Activated naive CD4-positive, alpha-beta T cell treated with anti-CD3 and anti-CD28 coated beads, Interleukin-2, amount 50 U/mL, for 72 hours (primary cell): ENCODE results near the gene DCAF10. TPM values are rescaled to one million over a fixed set of nuclear protein-coding genes. Genes with fewer than 3 reads are reported as not detected.
A peak's percentile ranks its signal among the peaks of the same experiment; 100 is the strongest.
"Not testable (repeated sequence)": the region's sequence is repeated elsewhere in the genome, so short reads cannot be mapped to it uniquely, and the experiment has no call there.

Experiments
- ATAC-seq, 2 donors: fragments of 150-1000 bp; cut with Tn5 transposase; 2 replicates each; pipeline ENCODE4 v1.10.0; 2021; ENCODE audit warnings: mild to moderate bottlenecking in 2 of 2, moderate library complexity in 2 of 2
- DNase-seq, 2 donors: peaks; one replicate each; pipeline ENCODE4 v3.0.0; 2021 to 2022; ENCODE audit warnings: low spot score in 2 of 2
- H3K27ac Mint-ChIP-seq, 2 donors: one replicate each; pipeline ENCODE4 v1.8.0; 2022; ENCODE audit warnings: mild to moderate bottlenecking in 2 of 2, mixed read lengths in 2 of 2
- H3K36me3 Mint-ChIP-seq, 2 donors: one replicate each; pipeline ENCODE4 v1.8.0; 2022; ENCODE audit warnings: mixed read lengths in 2 of 2
- H3K9me3 Mint-ChIP-seq, 2 donors: one replicate each; pipeline ENCODE4 v1.8.0; 2022; ENCODE audit warnings: mixed read lengths in 2 of 2
- total RNA-seq, 2 donors: library from RNA; stranded (reverse); gene quantifications; one replicate each; pipeline ENCODE4 v1.2.3, GENCODE V29; 2022

DCAF10 gene
- total RNA-seq, 2 donors from 2014 or later: 6.9 to 17.4 TPM

DNA sequence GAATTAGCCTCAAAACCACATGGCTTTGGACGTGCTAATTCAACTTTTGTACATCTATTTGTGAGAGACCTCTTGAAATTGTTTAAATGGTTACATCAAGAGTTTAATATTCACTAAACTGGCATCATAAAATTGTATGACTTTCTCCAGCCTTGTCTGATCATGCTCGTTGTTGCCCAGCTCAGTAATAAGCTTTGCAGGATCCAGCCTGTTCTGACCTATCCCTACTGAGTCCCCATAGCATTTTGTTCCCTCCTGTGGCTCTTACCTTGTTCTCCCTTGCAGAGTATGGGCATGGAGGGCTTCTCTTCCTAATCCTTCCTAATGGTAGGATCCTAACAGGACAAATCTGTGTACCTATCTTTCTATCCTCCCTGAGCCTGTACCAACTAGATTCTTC lies 22.1 kb upstream of the DCAF10 start:
- peaks cover 34 to 38% of the 10 kb centered on the region in 2 donors for H3K36me3 Mint-ChIP-seq
- DNase-seq (no peak), ATAC-seq (no peak)
- H3K9me3 Mint-ChIP-seq: no peaks in the 10 kb centered on the region
- H3K27ac Mint-ChIP-seq: peak overlapping the region in 1 of 2 donors; percentile 16

DNA sequence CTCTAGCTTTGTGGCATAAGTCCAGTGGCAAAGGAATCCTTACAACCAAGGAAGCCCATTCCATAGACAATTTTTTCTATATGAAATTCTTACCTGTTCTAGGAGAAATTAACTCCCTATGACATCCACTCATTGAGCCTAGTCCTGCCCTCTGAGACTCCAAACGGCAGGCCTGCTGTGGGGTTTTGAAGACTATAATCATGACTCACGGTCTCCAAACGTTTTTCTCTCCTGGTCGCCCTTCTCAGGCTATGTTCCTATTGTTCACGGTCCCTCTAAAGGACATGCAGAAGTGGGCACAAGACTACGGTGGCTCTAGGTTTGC lies 16.3 kb upstream of the DCAF10 start:
- peak in 1 of 2 donors; percentile 31 for ATAC-seq

DNA sequence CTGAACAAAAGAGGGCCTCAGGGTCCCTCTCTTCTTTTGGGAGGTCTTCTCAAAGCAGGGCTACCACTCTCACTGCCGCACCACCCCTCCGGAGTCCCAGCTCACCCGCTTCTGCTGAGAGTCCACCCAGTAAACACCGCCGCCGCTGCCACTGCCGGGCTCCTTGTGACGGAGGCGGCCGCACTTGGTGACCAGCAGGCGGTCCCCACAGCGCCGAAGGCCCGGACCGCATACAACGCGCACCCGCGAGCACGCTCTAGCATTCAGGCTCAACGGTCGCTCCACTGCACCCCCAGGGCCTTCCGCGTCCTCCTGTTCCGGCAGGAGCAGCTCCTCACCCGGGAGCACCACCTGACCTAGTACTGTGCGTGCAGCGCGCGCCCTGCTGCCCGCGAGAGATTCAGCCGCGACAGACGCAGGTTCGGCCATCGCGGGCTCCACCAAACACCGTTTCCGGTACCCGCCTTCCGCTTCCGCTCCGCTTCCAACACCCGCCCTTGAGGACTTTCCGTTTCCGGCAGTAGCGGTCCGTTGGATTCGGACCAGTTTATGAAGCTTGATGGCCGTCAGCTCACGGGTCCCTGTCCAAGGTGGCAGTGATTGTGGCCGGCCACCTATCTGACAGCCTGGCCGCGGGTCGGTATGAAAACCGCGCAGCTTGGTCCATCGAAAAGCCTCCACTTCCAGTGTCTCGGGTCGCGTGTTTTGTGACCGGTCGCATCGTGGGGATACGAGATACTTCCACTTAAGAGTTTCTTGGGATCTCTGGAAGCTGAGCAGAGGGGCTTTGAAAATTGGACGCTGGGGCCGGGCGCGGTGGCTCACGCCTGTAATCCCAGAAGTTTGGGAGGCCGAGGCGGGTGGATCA lies 15.7 kb upstream of the DCAF10 start, which contains the start of gene EXOSC3:
EXOSC3 (minus strand) TSS at position 449 of the 868 bp plus-strand sequence; CDS start at position 429, 20 bp downstream.
- ATAC-seq: peak; percentile 94 to 97
- peak; percentile 82 to 90 for DNase-seq
- peak within 1 kb of the TSS; percentile 99 to 100 for H3K27ac Mint-ChIP-seq
- peaks cover 37 to 43% of the 10 kb centered on the region in 2 donors for H3K36me3 Mint-ChIP-seq
- no peaks in the 10 kb centered on the region for H3K9me3 Mint-ChIP-seq

More for the DNA sequence above, 16.3 kb upstream of the DCAF10 start:
- no peak for DNase-seq
- Mint-ChIP-seq H3K27ac (peak overlapping the region; percentile 99 to 100), H3K36me3 (peaks cover 37 to 43% of the 10 kb centered on the region in 2 donors), H3K9me3 (no peaks in the 10 kb centered on the region)

GRCh38 chr9:37787059-37787458 lies 13.5 kb upstream of the DCAF10 start:
- H3K9me3 Mint-ChIP-seq: no peaks in the 10 kb centered on the region
- no peak for DNase-seq
- peaks cover 28 to 39% of the 10 kb centered on the region in 2 donors for H3K36me3 Mint-ChIP-seq
- no peak overlapping the region for H3K27ac Mint-ChIP-seq
- ATAC-seq: no peak

DNA sequence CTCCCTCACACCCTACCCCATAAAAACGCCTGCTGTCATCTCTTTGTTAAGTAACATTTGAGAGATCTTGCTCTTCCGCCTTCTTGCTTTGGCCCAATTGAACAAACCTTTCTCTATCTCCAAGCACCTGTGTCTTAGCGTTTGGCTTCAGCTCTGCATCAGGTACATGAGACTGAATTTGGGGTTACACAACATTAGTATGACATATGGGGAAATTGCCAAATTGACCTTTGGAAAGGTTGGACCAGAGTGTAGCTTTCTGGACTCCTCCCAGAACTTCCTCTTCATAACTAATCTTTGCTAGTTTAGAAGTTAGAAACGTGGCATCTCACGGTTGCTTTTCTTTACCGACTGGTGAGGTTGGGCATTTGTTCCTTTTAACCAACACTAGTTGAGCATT lies 12.3 kb upstream of the DCAF10 start:
- DNase-seq (no peak), ATAC-seq (no peak)
- no peak overlapping the region for H3K27ac Mint-ChIP-seq
- no peaks in the 10 kb centered on the region for H3K9me3 Mint-ChIP-seq
- peaks cover 15 to 29% of the 10 kb centered on the region in 2 donors for H3K36me3 Mint-ChIP-seq

GRCh38 chr9:37790096-37790495 lies 10.5 kb upstream of the DCAF10 start:
- ATAC-seq: no peak
- H3K27ac Mint-ChIP-seq: no peak overlapping the region
- DNase-seq: no peak

DNA sequence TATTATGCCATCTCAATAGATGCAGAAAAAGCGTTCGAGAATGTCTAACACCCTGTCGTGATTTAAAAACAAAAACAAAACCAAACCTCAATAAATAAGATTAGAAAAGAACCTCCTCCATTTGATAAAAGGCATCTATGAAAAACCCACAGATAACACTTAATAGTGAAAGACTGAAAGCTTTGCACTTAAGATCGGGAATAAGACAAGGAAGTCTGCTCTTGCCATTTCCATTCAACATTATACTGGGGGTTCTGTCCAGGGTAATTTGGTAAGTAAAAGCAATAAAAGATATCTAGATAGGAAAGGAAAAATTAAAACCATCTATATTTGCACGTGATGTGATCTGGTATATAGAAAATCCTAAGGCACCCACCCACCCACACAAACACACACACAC lies 8.5 kb upstream of the DCAF10 start:
- Mint-ChIP-seq H3K9me3 (no peaks in the 10 kb centered on the region), H3K27ac (no peak overlapping the region), H3K36me3 (peaks cover 0 to 6% of the 10 kb centered on the region in 2 donors)
- ATAC-seq (no peak), DNase-seq (no peak)

More at GRCh38 chr9:37790096-37790495, 10.5 kb upstream of the DCAF10 start:
- H3K9me3 Mint-ChIP-seq: no peaks in the 10 kb centered on the region
- peaks cover under 1 to 13% of the 10 kb centered on the region in 2 donors for H3K36me3 Mint-ChIP-seq

DNA sequence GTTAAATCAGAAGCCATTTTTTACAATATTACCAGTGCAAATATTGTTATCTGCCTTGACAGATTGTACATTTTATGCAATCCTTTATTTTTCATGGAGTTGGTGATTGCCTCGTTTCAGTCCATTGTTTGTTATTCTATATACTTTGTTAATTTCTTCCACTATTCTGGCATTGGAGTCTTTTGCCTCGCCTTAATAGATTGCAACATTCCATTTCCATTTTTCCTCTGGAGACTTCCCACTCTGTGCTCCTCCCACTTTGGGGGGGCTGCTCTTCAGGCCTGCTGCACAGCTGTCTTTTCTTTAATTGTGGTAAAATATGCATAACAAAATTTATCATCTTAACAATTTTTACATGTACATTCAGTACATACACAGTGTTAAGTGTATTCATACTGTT lies 4.4 kb upstream of the DCAF10 start:
- no peaks in the 10 kb centered on the region for H3K9me3 Mint-ChIP-seq
- no peak for DNase-seq
- H3K36me3 Mint-ChIP-seq: peaks cover 0 to under 1% of the 10 kb centered on the region in 2 donors
- no peak for ATAC-seq
- no peak overlapping the region for H3K27ac Mint-ChIP-seq

GRCh38 chr9:37798677-37799076 lies 1.9 kb upstream of the DCAF10 start:
- DNase-seq (no peak), ATAC-seq (no peak)
- H3K36me3 Mint-ChIP-seq: no peaks in the 10 kb centered on the region
- H3K27ac Mint-ChIP-seq: no peak overlapping the region
- no peaks in the 10 kb centered on the region for H3K9me3 Mint-ChIP-seq

DNA sequence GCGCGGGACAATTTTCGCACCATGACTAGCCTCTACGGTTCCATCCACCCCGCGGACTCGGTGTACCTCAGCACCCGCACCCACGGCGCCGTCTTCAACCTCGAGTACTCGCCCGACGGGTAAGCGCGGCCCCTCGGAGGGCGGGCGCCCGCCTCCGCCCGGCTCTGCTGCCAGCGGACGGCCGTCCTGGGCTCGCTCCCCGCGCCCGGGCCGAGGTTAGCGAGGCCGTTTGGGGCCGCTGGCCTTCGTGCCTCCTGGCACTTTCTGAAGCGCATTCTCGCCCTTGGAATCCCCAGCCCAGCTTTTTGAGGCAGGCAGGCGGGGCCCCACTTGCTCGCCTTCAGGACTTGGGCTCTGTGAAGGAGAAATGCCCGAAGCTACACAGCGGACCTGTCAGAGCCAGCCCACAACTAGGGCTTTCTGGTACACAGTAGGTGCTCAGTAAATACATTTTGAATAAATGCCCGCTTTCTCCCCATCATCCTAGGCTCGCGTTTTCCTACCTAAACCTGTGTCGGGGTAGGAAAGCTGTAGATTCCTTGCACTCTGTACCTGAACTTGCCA lies 772 bp downstream of the DCAF10 start:
- H3K27ac Mint-ChIP-seq: peak overlapping the region in 1 of 2 donors; percentile 86
- ATAC-seq (peak; percentile 54 to 67), DNase-seq (peak in 1 of 2 donors; percentile 61)
- no peaks in the 10 kb centered on the region for H3K9me3 Mint-ChIP-seq
- H3K36me3 Mint-ChIP-seq: no peaks in the 10 kb centered on the region

DNA sequence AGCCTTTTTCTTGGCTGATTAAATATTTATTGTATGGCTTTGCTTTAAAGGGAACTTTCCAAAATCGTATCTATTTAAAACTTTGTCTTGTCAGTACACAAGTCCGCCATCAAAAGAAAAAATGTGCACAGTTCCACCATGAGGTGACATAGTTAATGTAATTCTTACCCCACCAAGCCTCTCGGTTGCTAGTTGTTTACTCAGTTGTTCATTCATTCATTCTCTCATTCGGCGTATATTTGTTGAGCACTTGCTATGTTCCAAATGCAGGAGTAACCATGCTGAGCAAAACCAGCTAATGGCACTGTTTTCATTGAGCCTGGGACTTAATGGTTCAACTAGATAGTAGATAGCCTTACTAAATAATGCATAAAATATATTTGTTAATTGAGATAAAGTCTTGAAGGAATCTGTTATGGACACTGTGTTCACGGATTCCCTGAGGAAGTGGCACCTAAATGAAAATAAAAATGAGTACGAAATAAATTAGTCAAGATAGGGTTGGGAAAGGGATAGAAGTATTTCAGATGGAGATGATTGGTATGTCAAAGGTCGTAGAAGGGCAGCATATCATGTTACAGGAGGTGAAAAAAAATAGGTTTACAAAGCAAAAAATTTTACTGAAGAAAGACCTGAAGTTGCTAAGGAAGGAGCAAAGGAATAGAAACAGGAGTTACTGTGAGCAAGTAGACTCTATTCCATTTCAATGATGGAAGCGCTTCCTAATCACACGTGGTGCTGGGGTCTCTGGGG lies 1.5 kb downstream of the DCAF10 start:
- ATAC-seq (no peak), DNase-seq (no peak)
- peak overlapping the region in 1 of 2 donors; percentile 86 for H3K27ac Mint-ChIP-seq
- no peaks in the 10 kb centered on the region for H3K36me3 Mint-ChIP-seq
- no peaks in the 10 kb centered on the region for H3K9me3 Mint-ChIP-seq

DNA sequence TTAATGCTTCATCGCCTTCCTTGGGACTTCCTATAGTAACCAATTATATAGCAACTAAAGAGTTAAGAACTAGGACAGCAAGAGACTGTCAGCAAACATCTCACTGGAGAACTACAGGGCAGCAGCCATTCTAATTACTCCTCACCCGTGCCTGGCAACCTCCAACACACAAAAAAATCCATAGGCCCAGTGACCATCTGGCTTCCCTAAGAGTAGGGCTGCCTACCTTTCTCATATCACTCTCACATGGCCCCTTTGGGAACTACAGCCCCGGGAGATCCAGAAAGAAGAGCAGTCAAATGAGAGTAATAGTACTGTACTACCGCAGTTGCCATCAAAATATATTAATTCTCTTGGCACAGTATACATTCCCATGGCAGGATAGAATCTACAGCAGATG lies 5.7 kb downstream of the DCAF10 start:
- Mint-ChIP-seq H3K27ac (no peak overlapping the region), H3K36me3 (no peaks in the 10 kb centered on the region), H3K9me3 (no peaks in the 10 kb centered on the region)
- ATAC-seq (no peak), DNase-seq (no peak)

DNA sequence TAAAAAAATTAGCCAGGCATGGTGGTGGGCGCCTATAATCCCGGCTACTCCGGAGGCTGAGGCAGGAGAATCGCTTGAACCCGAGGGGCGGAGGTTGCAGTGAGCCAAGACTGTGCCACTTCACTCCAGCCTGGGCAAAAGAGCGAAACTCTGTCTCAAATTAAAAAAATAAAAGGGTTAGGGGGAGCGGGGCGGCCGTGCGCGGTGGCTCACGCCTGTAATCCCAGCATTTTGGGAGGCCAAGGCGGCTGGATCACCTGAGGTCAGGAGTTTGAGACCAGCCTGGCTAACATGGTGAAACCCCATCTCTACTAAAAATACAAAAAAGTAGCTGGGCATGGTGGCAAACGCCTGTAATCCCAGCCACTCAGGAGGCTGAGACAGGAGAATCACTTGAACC lies 9.1 kb downstream of the DCAF10 start:
- H3K36me3 Mint-ChIP-seq, H3K9me3 Mint-ChIP-seq, DNase-seq, ATAC-seq, H3K27ac Mint-ChIP-seq: not testable (repeated sequence)

DNA sequence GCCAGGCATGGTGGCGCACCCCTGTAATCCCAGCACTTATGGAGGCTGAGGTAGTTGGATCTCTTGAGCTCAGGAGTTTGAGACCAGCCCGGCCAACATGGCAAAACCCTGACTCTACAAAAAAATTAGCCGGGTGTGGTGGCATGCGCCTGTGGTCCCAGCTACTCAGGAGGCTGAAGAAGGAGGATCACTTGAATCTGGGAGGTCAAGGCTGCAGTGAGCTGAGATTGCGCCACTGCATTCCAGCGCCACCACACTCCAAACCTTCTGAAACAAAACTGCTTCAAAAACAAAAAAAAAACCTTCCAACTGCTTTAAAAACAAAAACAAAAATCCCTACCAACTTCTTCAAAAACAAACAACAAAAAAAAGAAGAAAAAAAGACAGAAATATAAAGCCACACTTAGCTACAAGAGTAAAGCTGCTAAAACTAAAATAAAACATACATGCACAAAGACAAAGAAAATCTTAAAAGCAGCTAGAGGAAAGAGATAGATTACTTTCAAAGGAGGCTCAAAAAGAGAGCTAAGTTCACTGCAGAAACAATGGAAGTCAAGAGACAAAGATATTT lies 11.4 kb downstream of the DCAF10 start:
- H3K36me3 Mint-ChIP-seq: peaks cover 0 to 6% of the 10 kb centered on the region in 2 donors
- ATAC-seq: no peak
- peak overlapping the region in 1 of 2 donors; percentile 11 for H3K27ac Mint-ChIP-seq
- H3K9me3 Mint-ChIP-seq: no peaks in the 10 kb centered on the region
- no peak for DNase-seq

GRCh38 chr9:37812773-37813379 lies 12.3 kb downstream of the DCAF10 start:
- no peaks in the 10 kb centered on the region for H3K9me3 Mint-ChIP-seq
- DNase-seq (no peak), ATAC-seq (no peak)
- H3K36me3 Mint-ChIP-seq: peaks cover 0 to 6% of the 10 kb centered on the region in 2 donors
- no peak overlapping the region for H3K27ac Mint-ChIP-seq

DNA sequence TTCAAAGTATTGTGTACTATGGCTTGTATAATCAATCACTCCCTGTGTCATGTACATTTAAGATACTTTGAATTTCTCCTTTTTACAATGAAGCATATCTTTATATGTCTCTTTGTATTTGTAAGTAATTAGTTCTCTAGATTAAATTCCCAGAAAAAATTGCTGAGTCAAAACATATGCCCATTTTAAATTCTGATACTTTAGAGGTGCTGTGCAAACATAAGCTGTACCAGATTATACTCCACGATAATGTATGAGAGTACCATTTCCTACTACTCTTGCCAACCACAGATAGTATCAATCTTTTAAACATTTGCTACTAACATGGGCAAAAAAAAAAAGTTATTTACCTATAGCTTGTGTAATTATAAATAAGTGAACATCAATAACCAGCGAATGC lies 18.3 kb downstream of the DCAF10 start:
- Mint-ChIP-seq H3K27ac (no peak overlapping the region), H3K9me3 (no peaks in the 10 kb centered on the region), H3K36me3 (peaks cover 9 to 33% of the 10 kb centered on the region in 2 donors)
- DNase-seq: no peak
- ATAC-seq: no peak
